Activated B cell treated with CpG ODN at 0.5 μM for 24 hours (primary cell): ENCODE data around the gene TRIL. TPM values are rescaled to one million over a fixed set of nuclear protein-coding genes. Genes with fewer than 3 reads are reported as not detected.

Experiments used
- ATAC-seq: fragments of 200-7000 bp; cut with Tn5 transposase; one replicate; pipeline ENCODE4 v1.10.0; 2021; ENCODE audit warnings: low read depth, mild to moderate bottlenecking, moderate library complexity
- CTCF ChIA-PET: fragments of 350-600 bp; sonication (Branson Sonifier 250); formaldehyde crosslinking; loops from one replicate; lab custom pipeline; 2021; ENCODE audit warnings: antibody characterized with exemption; lab: Charles Lee
- POLR2A ChIA-PET: fragments of 350-600 bp; sonication (Branson Sonifier 250); formaldehyde crosslinking; loops from one replicate; lab custom pipeline; 2021; ENCODE audit warnings: antibody characterized with exemption; lab: Charles Lee
- DNase-seq: peaks from one replicate; pipeline ENCODE4 v3.0.0; 2022
- H3K27ac Mint-ChIP-seq: one replicate; pipeline ENCODE4 v1.8.0; 2020; ENCODE audit warnings: mixed read lengths
- H3K27me3 Mint-ChIP-seq: one replicate; pipeline ENCODE4 v1.8.0; 2021; ENCODE audit warnings: mixed read lengths
- H3K36me3 Mint-ChIP-seq: one replicate; pipeline ENCODE4 v1.8.0; 2021; ENCODE audit warnings: low read depth, mixed read lengths
- H3K4me1 Mint-ChIP-seq: one replicate; pipeline ENCODE4 v1.8.0; 2021; ENCODE audit warnings: mixed read lengths
- H3K4me3 Mint-ChIP-seq: one replicate; pipeline ENCODE4 v1.8.0; 2020; ENCODE audit warnings: mild to moderate bottlenecking, mixed read lengths
- H3K9me3 Mint-ChIP-seq: one replicate; pipeline ENCODE4 v1.8.0; 2020; ENCODE audit warnings: mixed read lengths
- CTCF ChIP-seq: fragments of 200-600 bp; IDR thresholded peaks from one replicate; pipeline ENCODE4 v1.8.0; 2022; ENCODE audit warnings: antibody characterized with exemption, mild to moderate bottlenecking
- intact Hi-C: fragments of 100-400 bp; cut with micrococcal nuclease; formaldehyde crosslinking; loops from one replicate; pipeline ENCODE4 v1.15.1; 2024
- total RNA-seq: library from RNA; stranded (reverse); gene quantifications from 2 replicates; pipeline ENCODE4 v1.2.3, GENCODE V29; 2022

TRIL gene
- total RNA-seq, 1 donor from 2014 or later: not detected

DNA sequence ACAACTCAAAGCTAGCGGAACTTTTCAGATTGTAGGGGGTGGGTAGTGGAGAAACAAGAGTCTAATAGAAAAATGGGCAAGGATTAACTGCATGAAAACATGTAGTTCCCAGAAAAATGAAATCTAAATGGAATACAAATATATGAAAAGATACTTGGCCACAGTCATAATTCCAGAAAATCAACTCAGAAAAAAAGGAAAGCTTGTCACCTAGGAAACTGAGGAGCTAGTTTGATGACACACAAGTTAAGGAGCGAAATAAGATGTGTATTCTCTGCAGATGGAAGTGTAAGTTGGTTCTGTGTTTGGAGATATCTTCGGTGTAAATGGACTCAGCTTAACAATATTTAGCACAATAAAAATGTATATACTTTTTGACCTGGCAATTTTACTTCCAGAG is 52.7 kb downstream of the TRIL start:
- TF ChIP-seq CTCF: no peak
- no peak for ATAC-seq
- intact Hi-C loops: no loop called here
- Mint-ChIP-seq H3K36me3 (no peaks in the 10 kb centered on the region), H3K9me3 (no peaks in the 10 kb centered on the region), H3K4me3 (no peak overlapping the region), H3K27me3 (peaks cover 31% of the 10 kb centered on the region), H3K27ac (no peak overlapping the region), H3K4me1 (no peaks in the 10 kb centered on the region)
- no peak for DNase-seq
- ChIA-PET CTCF (no interaction called here), POLR2A (no interaction called here)

DNA sequence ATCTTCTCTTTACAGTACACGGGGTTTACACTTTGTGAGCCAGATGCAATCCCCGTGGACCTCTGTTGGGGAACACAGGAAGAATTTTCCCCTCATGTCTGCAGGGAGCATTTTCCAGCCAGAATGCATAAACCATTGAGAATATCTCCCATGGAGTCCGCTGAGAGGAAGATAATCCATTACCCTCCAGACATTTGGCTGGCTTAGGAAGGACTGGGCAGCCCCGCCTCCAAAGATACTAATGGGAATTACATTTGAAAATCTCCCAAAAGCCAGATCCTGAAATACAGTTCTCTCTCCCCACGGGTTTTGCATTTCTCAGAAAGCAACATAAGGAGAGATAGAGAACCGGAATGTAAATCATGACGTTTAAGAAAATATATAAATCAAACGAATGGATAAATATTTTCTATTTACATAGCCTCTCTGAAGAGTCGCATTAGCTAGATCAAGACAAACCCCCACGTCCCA is 53.5 kb downstream of the TRIL start:
- Mint-ChIP-seq H3K9me3 (no peaks in the 10 kb centered on the region), H3K36me3 (no peaks in the 10 kb centered on the region), H3K27ac (no peak overlapping the region), H3K4me1 (no peaks in the 10 kb centered on the region), H3K27me3 (peaks cover 31% of the 10 kb centered on the region), H3K4me3 (no peak overlapping the region)
- no peak for ATAC-seq
- ChIA-PET CTCF (no interaction called here), POLR2A (no interaction called here)
- TF ChIP-seq CTCF: no peak
- intact Hi-C loops: no loop called here
- no peak for DNase-seq

GRCh38 chr7:28903730-28904577 is 54.2 kb downstream of the TRIL start:
- Mint-ChIP-seq H3K27ac (no peak overlapping the region), H3K4me3 (no peak overlapping the region), H3K36me3 (no peaks in the 10 kb centered on the region), H3K4me1 (no peaks in the 10 kb centered on the region), H3K9me3 (no peaks in the 10 kb centered on the region), H3K27me3 (peaks cover 31% of the 10 kb centered on the region)
- ChIA-PET POLR2A (no interaction called here), CTCF (no interaction called here)
- intact Hi-C loops: no loop called here
- no peak for TF ChIP-seq CTCF
- ATAC-seq: no peak
- no peak for DNase-seq

Other genes with a start within 250 kb of the TRIL start
- not detected in 2 replicates for gene CPVL, start 188.2 kb upstream of the TRIL start, total RNA-seq
- 1.1 and 1.8 TPM in 2 replicates for gene CHN2, start 236.4 kb upstream of the TRIL start, total RNA-seq